K562 (cell line): ENCODE data around the gene PTPRG. TPM values are rescaled to one million over a fixed set of nuclear protein-coding genes. Genes with fewer than 3 reads are reported as not detected.

Source experiments
- ATAC-seq: fragments of 200-7000 bp; cut with Tn5 transposase; 3 replicates; pipeline ENCODE4 v1.9.1; 2020; ENCODE audit warnings: moderate library complexity
- BruUV-seq: library from RNA; stranded (reverse); fragments of 400-500 nt; replicated peaks from 2 replicates; lab custom pipeline; 2021; lab: Mats Ljungman, UMichigan
- CTCF ChIA-PET: fragments of 300-600 bp; formaldehyde crosslinking; extraction: SDS; loops from one replicate; lab custom pipeline; 2021; ENCODE audit warnings: low intra/inter-chr PET ratio; lab: Yijun Ruan, JAX
- POLR2A ChIA-PET: fragments of 300-600, 350-650 bp; sonication (Branson Sonifier 250); formaldehyde crosslinking; extraction: SDS; loops from one replicate; lab custom pipeline; 2021; ENCODE audit warnings: antibody characterized with exemption, inconsistent platforms; lab: Yijun Ruan, JAX
- DNase-seq, 4 experiments: peaks; one replicate each; pipeline versions ENCODE4 v3.0.0 to v3.0.0-alpha.2; 2011 to 2018; ENCODE audit warnings: low spot score in 3 of 4, mixed read lengths in 3 of 4; ENCODE audit errors: extremely low read depth in 1 of 4
- FAIRE-seq: peaks from 2 replicates; lab custom pipeline; 2011; peaks lifted over from hg19 to GRCh38; lab: Jason Lieb, UNC
- H2AFZ ChIP-seq: 2 replicates; pipeline ENCODE4 v1.6.0; 2011; ENCODE audit warnings: low read depth, low read length, control low read depth, inconsistent platforms
- H3K27ac ChIP-seq: fragments of 200-600 bp; 3 replicates; pipeline ENCODE4 v1.8.0; 2011; ENCODE audit warnings: low read depth, mild to moderate bottlenecking, control low read depth, inconsistent platforms, low read length, moderate library complexity, mixed read lengths; ENCODE audit errors: extremely low read depth
- H3K27me3 ChIP-seq, 2 experiments: fragments of 300-600 bp in 1 of 2; 2 replicates in 1 of 2; 3 replicates in 1 of 2; pipeline versions ENCODE4 v1.6.0 to v1.8.0; 2011; ENCODE audit warnings: inconsistent platforms in 2 of 2, low read length in 2 of 2, mild to moderate bottlenecking in 1 of 2, mixed read lengths in 1 of 2, moderate library complexity in 1 of 2; ENCODE audit not compliant: control insufficient read depth in 2 of 2, insufficient read depth in 2 of 2
- H3K36me3 ChIP-seq: fragments of 300-600 bp; 3 replicates; pipeline ENCODE4 v1.8.0; 2011; ENCODE audit warnings: mild to moderate bottlenecking, low read length, inconsistent platforms; ENCODE audit not compliant: control insufficient read depth, insufficient read depth
- H3K4me1 ChIP-seq, 2 experiments: fragments of 200-600 bp in 1 of 2; replicated peaks in 1 of 2; 2 replicates in 1 of 2; 3 replicates in 1 of 2; pipeline versions ENCODE4 v1.5.1 to v1.8.0; 2011; ENCODE audit warnings: inconsistent platforms in 2 of 2, low read length in 2 of 2, mild to moderate bottlenecking in 1 of 2, mixed read lengths in 1 of 2, moderate library complexity in 1 of 2; ENCODE audit not compliant: control insufficient read depth in 2 of 2, insufficient read depth in 2 of 2
- H3K4me2 ChIP-seq: 2 replicates; pipeline ENCODE4 v1.6.1; 2011; ENCODE audit warnings: low read length, control low read depth, inconsistent platforms, mixed read lengths; ENCODE audit not compliant: insufficient read depth
- H3K4me3 ChIP-seq: fragments of 200-600 bp; sonication (generic), shearing (Covaris generic); 2 replicates; pipeline ENCODE4 v1.5.1; 2016; ENCODE audit warnings: control low read depth, inconsistent platforms
- H3K79me2 ChIP-seq: fragments of 200-600 bp; 3 replicates; pipeline ENCODE4 v1.8.0; 2011; ENCODE audit warnings: low read length, inconsistent platforms; ENCODE audit not compliant: control insufficient read depth, insufficient read depth
- H3K9ac ChIP-seq, 2 experiments: 2 replicates each; pipeline versions ENCODE4 v1.6.0 to v1.6.1; 2011; ENCODE audit warnings: low read depth in 2 of 2, low read length in 2 of 2, control low read depth in 1 of 2, inconsistent platforms in 1 of 2, mild to moderate bottlenecking in 1 of 2, mixed read lengths in 1 of 2; ENCODE audit not compliant: insufficient read depth in 1 of 2
- H3K9me1 ChIP-seq: one replicate; pipeline ENCODE4 v1.6.0; 2011; ENCODE audit warnings: inconsistent platforms, mild to moderate bottlenecking, low read length, moderate library complexity; ENCODE audit not compliant: control insufficient read depth, insufficient read depth
- H3K9me3 ChIP-seq: replicated peaks from 2 replicates; pipeline ENCODE4 v1.5.1; 2011; ENCODE audit warnings: low read depth, low read length, inconsistent platforms; ENCODE audit not compliant: control insufficient read depth, insufficient read depth
- H4K20me1 ChIP-seq: replicated peaks from 2 replicates; pipeline ENCODE4 v1.6.1; 2011; ENCODE audit warnings: low read length, inconsistent platforms, mixed read lengths; ENCODE audit not compliant: control insufficient read depth, insufficient read depth
- C11orf30 ChIP-seq: fragments of 450-650 bp; IDR thresholded peaks from 2 replicates; pipeline ENCODE4 v1.6.1; 2016; ENCODE audit warnings: low read depth, mild to moderate bottlenecking
- EGR1 ChIP-seq: fragments of 450-650 bp; conservative IDR thresholded peaks from 2 replicates; pipeline ENCODE4 v1.6.1; 2017; ENCODE audit warnings: mild to moderate bottlenecking
- ESRRA ChIP-seq: fragments of 450-650 bp; IDR thresholded peaks from 2 replicates; pipeline ENCODE4 v1.6.1; 2014; ENCODE audit warnings: low read depth, mild to moderate bottlenecking, moderate library complexity, borderline replicate concordance
- FOXJ2 ChIP-seq: fragments of 200-800 bp; sonication (Bioruptor generic); IDR thresholded peaks from 2 replicates; pipeline ENCODE4 v1.6.1; 2016; ENCODE audit warnings: missing genetic modification characterization, missing compliant biosample characterization
- GABPB1 ChIP-seq: sonication (generic); formaldehyde crosslinking; IDR thresholded peaks from 2 replicates; pipeline ENCODE4 v1.8.0; 2022; ENCODE audit warnings: mild to moderate bottlenecking, missing genetic modification reagents
- GTF2A2 ChIP-seq: IDR thresholded peaks from 2 replicates; pipeline ENCODE4 v1.6.1; 2016; ENCODE audit warnings: mild to moderate bottlenecking, missing genetic modification characterization, missing compliant biosample characterization
- MAFG ChIP-seq: fragments of 450-650 bp; conservative IDR thresholded peaks from 2 replicates; pipeline ENCODE4 v1.6.1; 2016; ENCODE audit warnings: missing genetic modification characterization, missing compliant biosample characterization
- MAZ ChIP-seq, 2 experiments: fragments of 450-650 bp in 1 of 2; sonication (generic) in 1 of 2; formaldehyde crosslinking; IDR thresholded peaks in 1 of 2; conservative IDR thresholded peaks in 1 of 2; 2 replicates each; pipeline versions ENCODE4 v1.4.0 to v1.5.0; 2020; ENCODE audit warnings: mild to moderate bottlenecking in 1 of 2, missing genetic modification reagents in 1 of 2
- MEIS2 ChIP-seq: fragments of 450-650 bp; IDR thresholded peaks from 2 replicates; pipeline ENCODE4 v1.6.1; 2014; ENCODE audit warnings: mild to moderate bottlenecking; ENCODE audit not compliant: partially characterized antibody
- NBN ChIP-seq: fragments of 450-650 bp; IDR thresholded peaks from 2 replicates; pipeline ENCODE4 v1.6.1; 2016; ENCODE audit warnings: low read depth, mild to moderate bottlenecking
- PHTF2 ChIP-seq: fragments of 250-450 bp; sonication (Bioruptor Pico); IDR thresholded peaks from 2 replicates; pipeline ENCODE4 v1.5.0; 2021; ENCODE audit warnings: mild to moderate bottlenecking
- PURB ChIP-seq: sonication (generic); formaldehyde crosslinking; IDR thresholded peaks from 2 replicates; pipeline ENCODE4 v1.9.0; 2021; ENCODE audit warnings: low read depth, mild to moderate bottlenecking, missing genetic modification reagents
- YBX1 ChIP-seq: fragments of 450-650 bp; IDR thresholded peaks from 2 replicates; pipeline ENCODE4 v1.7.1; 2016; ENCODE audit warnings: mild to moderate bottlenecking
- ZBTB8A ChIP-seq: fragments of 450-650 bp; IDR thresholded peaks from 2 replicates; pipeline ENCODE4 v1.6.1; 2018; ENCODE audit warnings: mild to moderate bottlenecking, moderate library complexity; ENCODE audit not compliant: partially characterized antibody
- ZNF316 ChIP-seq: fragments of 450-650 bp; IDR thresholded peaks from 2 replicates; pipeline ENCODE4 v1.6.1; 2016
- ZNF431 ChIP-seq: sonication (generic); formaldehyde crosslinking; IDR thresholded peaks from 2 replicates; pipeline ENCODE4 v1.8.0; 2022; ENCODE audit warnings: mild to moderate bottlenecking, missing genetic modification reagents
- ZNF778 ChIP-seq: fragments of 450-650 bp; formaldehyde crosslinking; IDR thresholded peaks from 2 replicates; pipeline ENCODE4 v1.4.0; 2020; ENCODE audit warnings: mild to moderate bottlenecking, moderate library complexity
- WGBS: fragments of 100-300 bp; shearing (Covaris generic); methylation state at CpG from one replicate; pipeline ENCODE4 v1.1.6; 2016; ENCODE audit warnings: low coverage, mixed read lengths; ENCODE audit not compliant: insufficient coverage; ENCODE audit errors: missing lambda C conversion rate; 5-methylcytosine and 5-hydroxymethylcytosine counted together
- in situ Hi-C: fragments of 300-500 bp; cut with MboI; formaldehyde crosslinking; loops from 4 replicates; pipeline ENCODE4 v1.15.0; 2018; ENCODE audit warnings: inconsistent platforms, mixed read lengths
- intact Hi-C: fragments of 100-400 bp; cut with micrococcal nuclease; formaldehyde crosslinking; loops from 2 replicates; pipeline ENCODE4 v1.14.2; 2022
- polyA plus RNA-seq, 8 experiments: library from polyadenylated mRNA; depleted of rRNA in 4 of 8; stranded (reverse) in 5 of 8; unstranded in 3 of 8; fragments of >200 nt; fragmentation: Nextera tagmentation in 2 of 8; fragmentation: Illumina TruSeq in 1 of 8; extraction: Ambion mirVana in 2 of 8; extraction: Trizol in 1 of 8; gene quantifications; 2 replicates each; pipeline versions ENCODE4 v1.2.1 to v1.2.3, GENCODE V29; 2011 to 2014; ENCODE audit warnings: inconsistent platforms in 1 of 8, missing spikeins in 1 of 8
- total RNA-seq, 7 experiments: library from RNA; depleted of rRNA in 6 of 7; stranded (reverse); fragments of >200 nt in 6 of 7; fragmentation: Illumina TruSeq in 2 of 7; extraction: Trizol in 2 of 7; gene quantifications; 2 replicates each; pipeline versions ENCODE4 v1.2.1 to v1.2.3, GENCODE V29; 2011 to 2021; ENCODE audit warnings: low replicate concordance in 1 of 7

PTPRG gene
- total and polyA plus RNA-seq, 9 of the 15 experiments (the other 6 are each of a cell fraction or from before 2014, with no cell fraction given) = 0.16 TPM; not detected in 8

- H3K4me1 ChIP-seq = no peaks in the 10 kb centered on the region
- no peak overlapping the region for H3K9ac ChIP-seq
- no peak overlapping the region for H2AFZ ChIP-seq
- ChIA-PET CTCF (no interaction called here), POLR2A (no interaction called here)
- ATAC-seq (no peak), DNase-seq (no peak), FAIRE-seq (no peak)
- no peaks in the 10 kb centered on the region for H3K9me3 ChIP-seq
- no peaks in the 10 kb centered on the region for H3K79me2 ChIP-seq
- intact Hi-C loops = no loop called here
- 4% methylated on average over 3 of the region's 6 CpGs for WGBS
- H3K27ac ChIP-seq = no peak overlapping the region
- no peaks in the 10 kb centered on the region for H3K36me3 ChIP-seq
- H3K27me3 ChIP-seq = no peaks in the 10 kb centered on the region
- H3K4me2 ChIP-seq = no peak overlapping the region
- H4K20me1 ChIP-seq = no peaks in the 10 kb centered on the region
- peak; percentile 50 for TF ChIP-seq ZNF316
- TF ChIP-seq FOXJ2 = no peak
- peak; percentile 16; the same call in 1 of the 2 replicates for TF ChIP-seq C11orf30
- 0 out of 2 replicates have a peak, but pooled peaks have one; percentile 21 for TF ChIP-seq MAFG
- no peak for TF ChIP-seq PURB (CRISPR knock-in tag)
- in situ Hi-C loops = no loop called here
- no TSS peak for BruUV-seq
- H3K4me3 ChIP-seq = no peak overlapping the region
- no peaks in the 10 kb centered on the region for H3K9me1 ChIP-seq
Observed at GRCh38 chr3:62226601-62227339, 665.4 kb downstream of the PTPRG start.

GRCh38 chr3:62228467-62228866 is 667.1 kb downstream of the PTPRG start:
- Histone ChIP-seq H3K9me3 (no peaks in the 10 kb centered on the region), H3K4me3 (no peak overlapping the region), H3K27me3 (no peaks in the 10 kb centered on the region), H3K79me2 (no peaks in the 10 kb centered on the region), H3K9ac (no peak overlapping the region), H2AFZ (no peak overlapping the region), H3K27ac (no peak overlapping the region), H3K36me3 (no peaks in the 10 kb centered on the region), H3K4me1 (no peaks in the 10 kb centered on the region), H3K4me2 (no peak overlapping the region), H4K20me1 (no peaks in the 10 kb centered on the region), H3K9me1 (no peaks in the 10 kb centered on the region)
- no peak for FAIRE-seq
- POLR2A ChIA-PET = no interaction called here
- intact Hi-C loops (no loop called here), in situ Hi-C loops (no loop called here)
- DNase-seq = no peak
- TF ChIP-seq YBX1 (no peak), ZNF431 (CRISPR knock-in tag) (no peak), MAZ (CRISPR knock-in tag; conservative IDR thresholded peaks at IDR 0.05 in 1 of 2, IDR thresholded peaks at IDR 0.05 in 1 of 2) (no peak), GABPB1 (CRISPR knock-in tag) (no peak), GTF2A2 (tag) (no peak), EGR1 (no peak), PHTF2 (no peak), ZNF778 (CRISPR knock-in tag) (no peak), ESRRA (no peak), MEIS2 (no peak), NBN (no peak), ZBTB8A (no peak)
- WGBS = 0% methylated on average over 3 of the region's 3 CpGs
- BruUV-seq = no TSS peak
- no peak for ATAC-seq
- CTCF ChIA-PET = no interaction called here
